Liver (tissue), 9 donors: ENCODE data around the gene LRMDA. TPM values are rescaled to one million over a fixed set of nuclear protein-coding genes. Genes with fewer than 3 reads are reported as not detected.

Experiments
- DNase-seq: peaks from one replicate; pipeline ENCODE4 v3.0.0-alpha.2; 2017; ENCODE audit warnings: low spot score
- H3K27ac ChIP-seq, 2 donors: one replicate each; pipeline ENCODE4 v1.7.0; 2013; ENCODE audit warnings: inconsistent platforms in 2 of 2, low read length in 2 of 2, control low read depth in 1 of 2, low read depth in 1 of 2, mild to moderate bottlenecking in 1 of 2
- H3K27me3 ChIP-seq, 4 donors: one replicate each; pipeline versions ENCODE4 v1.6.1 to v1.7.0; 2013; ENCODE audit warnings: low read length in 3 of 4, inconsistent platforms in 1 of 4, mild to moderate bottlenecking in 1 of 4, moderate library complexity in 1 of 4; ENCODE audit not compliant: control insufficient read depth in 4 of 4, insufficient read depth in 4 of 4
- H3K36me3 ChIP-seq, 4 donors: one replicate each; pipeline versions ENCODE4 v1.6.1 to v1.7.0; 2013; ENCODE audit warnings: low read length in 3 of 4, mild to moderate bottlenecking in 3 of 4, low read depth in 1 of 4, moderate library complexity in 1 of 4; ENCODE audit not compliant: control insufficient read depth in 4 of 4, insufficient read depth in 3 of 4
- H3K4me1 ChIP-seq, 4 donors: one replicate each; pipeline versions ENCODE4 v1.6.1 to v1.7.0; 2013; ENCODE audit warnings: low read length in 3 of 4, mild to moderate bottlenecking in 3 of 4, moderate library complexity in 1 of 4; ENCODE audit not compliant: control insufficient read depth in 4 of 4, insufficient read depth in 4 of 4
- H3K4me3 ChIP-seq, 3 donors: one replicate each; pipeline versions ENCODE4 v1.6.1 to v1.7.0; 2013; ENCODE audit warnings: low read length in 3 of 3, control low read depth in 1 of 3, low read depth in 1 of 3, mild to moderate bottlenecking in 1 of 3
- H3K9ac ChIP-seq, 2 donors: one replicate each; pipeline ENCODE4 v1.7.0; 2013; ENCODE audit warnings: low read length in 2 of 2, mild to moderate bottlenecking in 2 of 2, moderate library complexity in 2 of 2, control low read depth in 1 of 2, low read depth in 1 of 2
- H3K9me3 ChIP-seq, 4 donors: one replicate each; pipeline versions ENCODE4 v1.6.1 to v1.7.0; 2013; ENCODE audit warnings: low read length in 3 of 4; ENCODE audit not compliant: control insufficient read depth in 4 of 4
- ATF3 ChIP-seq: IDR thresholded peaks from 2 replicates; pipeline ENCODE4 v1.6.1; 2016; ENCODE audit warnings: antibody characterized with exemption
- CTCF ChIP-seq: fragments of 150-350 bp; IDR thresholded peaks from 2 replicates; pipeline ENCODE4 v1.5.1; 2017; ENCODE audit warnings: improper control_type of control experiment, low read depth, low read length; ENCODE audit not compliant: missing input control
- FOXA1 ChIP-seq: IDR thresholded peaks from 2 replicates; pipeline ENCODE4 v1.6.1; 2016; ENCODE audit warnings: antibody characterized with exemption
- HNF4A ChIP-seq, 2 donors: conservative IDR thresholded peaks; 2 replicates each; pipeline ENCODE4 v1.6.1; 2016; ENCODE audit warnings: antibody characterized with exemption in 2 of 2, mild to moderate bottlenecking in 2 of 2
- HNF4G ChIP-seq: IDR thresholded peaks from 2 replicates; pipeline ENCODE4 v1.6.1; 2016; ENCODE audit warnings: antibody characterized with exemption
- MAX ChIP-seq: IDR thresholded peaks from 2 replicates; pipeline ENCODE4 v1.6.1; 2016; ENCODE audit warnings: antibody characterized with exemption
- NR2F2 ChIP-seq: IDR thresholded peaks from 2 replicates; pipeline ENCODE4 v1.6.1; 2016; ENCODE audit warnings: antibody characterized with exemption
- RAD21 ChIP-seq, 2 donors: IDR thresholded peaks; 2 replicates each; pipeline ENCODE4 v1.6.1; 2016; ENCODE audit warnings: antibody characterized with exemption in 2 of 2, mild to moderate bottlenecking in 2 of 2
- REST ChIP-seq: IDR thresholded peaks from 2 replicates; pipeline ENCODE4 v1.6.1; 2016; ENCODE audit warnings: antibody characterized with exemption, mild to moderate bottlenecking
- RXRA ChIP-seq, 2 donors: IDR thresholded peaks; 2 replicates each; pipeline ENCODE4 v1.6.1; 2017 to 2018; ENCODE audit warnings: antibody characterized with exemption in 2 of 2, mild to moderate bottlenecking in 1 of 2
- SP1 ChIP-seq: IDR thresholded peaks from 2 replicates; pipeline ENCODE4 v1.6.1; 2018; ENCODE audit warnings: antibody characterized with exemption, mild to moderate bottlenecking
- YY1 ChIP-seq: IDR thresholded peaks from 2 replicates; pipeline ENCODE4 v1.6.1; 2016; ENCODE audit warnings: antibody characterized with exemption, mild to moderate bottlenecking
- ZBTB33 ChIP-seq: IDR thresholded peaks from 2 replicates; pipeline ENCODE4 v1.6.1; 2016; ENCODE audit warnings: antibody characterized with exemption
- WGBS: extraction: QIAGEN DNeasy Blood & Tissue Kit; methylation state at CpG from one replicate; pipeline ENCODE4 v1.1.7; 2013; 5-methylcytosine and 5-hydroxymethylcytosine counted together
- polyA plus RNA-seq, 2 donors: library from polyadenylated mRNA; stranded (reverse) in 1 of 2; unstranded in 1 of 2; fragments of 200-250 nt in 1 of 2; fragments of >200 nt in 1 of 2; fragmentation: Nextera tagmentation in 1 of 2; extraction: Ambion mirVana in 1 of 2; gene quantifications; one replicate each; pipeline versions ENCODE4 v1.2.1 to v1.2.3, GENCODE V29; 2013 to 2015
- total RNA-seq, 2 donors: library from RNA; depleted of rRNA; stranded (reverse); fragments of >200 nt; gene quantifications; one replicate each; pipeline ENCODE4 v1.2.3, GENCODE V29; 2014
- donor health status: healthy.
- donor health status: healthy.
- donor health status: healthy.
- donor health status: healthy.
- donor health status: healthy.

LRMDA gene
- total and polyA plus RNA-seq, 4 donors, result 7.9 to 15.8 (median 11.3) TPM

- TF ChIP-seq FOXA1, result no peak
- TF ChIP-seq HNF4G, result no peak
- no peak for TF ChIP-seq CTCF
Measured at GRCh38 chr10:75610183-75610582, 178.8 kb downstream of the LRMDA start (continued).

GRCh38 chr10:75611172-75611992 is 180.0 kb downstream of the LRMDA start:
- no peak for DNase-seq
- no peaks in the 10 kb centered on the region for H3K27me3 ChIP-seq
- H3K27ac ChIP-seq, result peak overlapping the region in 1 of 2 donors; percentile 24
- H3K4me1 ChIP-seq, result peaks cover 4 to 17% (median 11%) of the 10 kb centered on the region in 4 donors
- H3K9ac ChIP-seq, result peak overlapping the region in 1 of 2 donors; percentile 14
- WGBS, result 66% methylated on average over 7 of the region's 7 CpGs
- H3K4me3 ChIP-seq, result no peak overlapping the region
- TF ChIP-seq HNF4A (conservative IDR thresholded peaks at IDR 0.05) (peak; percentile 81 to 82), MAX (no peak), SP1 (peak; percentile 24)
- no peaks in the 10 kb centered on the region for H3K36me3 ChIP-seq
- no peaks in the 10 kb centered on the region for H3K9me3 ChIP-seq

GRCh38 chr10:75611993-75612372 is 180.6 kb downstream of the LRMDA start:
- H3K27me3 ChIP-seq, result no peaks in the 10 kb centered on the region
- TF ChIP-seq CTCF (no peak), YY1 (no peak), HNF4G (no peak), HNF4A (conservative IDR thresholded peaks at IDR 0.05) (no peak), FOXA1 (no peak), ZBTB33 (no peak), RAD21 (IDR thresholded peaks at IDR 0.05) (no peak), RXRA (IDR thresholded peaks at IDR 0.05) (no peak), ATF3 (no peak), REST (no peak), NR2F2 (no peak)
- H3K9ac ChIP-seq, result peak overlapping the region in 1 of 2 donors; percentile 26
- DNase-seq, result no peak
- no peaks in the 10 kb centered on the region for H3K36me3 ChIP-seq
- no peak overlapping the region for H3K4me3 ChIP-seq
- H3K27ac ChIP-seq, result peak overlapping the region in 1 of 2 donors; percentile 24
- 86% methylated on average over 3 of the region's 3 CpGs for WGBS
- peaks cover 4 to 13% (median 7%) of the 10 kb centered on the region in 4 donors for H3K4me1 ChIP-seq
- no peaks in the 10 kb centered on the region for H3K9me3 ChIP-seq
